NCI-H510A treated with DMSO at 0.1 percent for 48 hours (cell line): ENCODE data around the gene KLHL10.

Experiments used
- DNase-seq: peaks from one replicate; lab custom pipeline; 2025; lab: John Stamatoyannopoulos, UW

KLHL10 gene

GRCh38 chr17:41837761-41838538 is at the start of gene KLHL10:
Gene KLHL10 (plus strand): TSS chr17:41837825. CDS start chr17:41837933, 108 bp downstream.
- no peak for DNase-seq

DNA sequence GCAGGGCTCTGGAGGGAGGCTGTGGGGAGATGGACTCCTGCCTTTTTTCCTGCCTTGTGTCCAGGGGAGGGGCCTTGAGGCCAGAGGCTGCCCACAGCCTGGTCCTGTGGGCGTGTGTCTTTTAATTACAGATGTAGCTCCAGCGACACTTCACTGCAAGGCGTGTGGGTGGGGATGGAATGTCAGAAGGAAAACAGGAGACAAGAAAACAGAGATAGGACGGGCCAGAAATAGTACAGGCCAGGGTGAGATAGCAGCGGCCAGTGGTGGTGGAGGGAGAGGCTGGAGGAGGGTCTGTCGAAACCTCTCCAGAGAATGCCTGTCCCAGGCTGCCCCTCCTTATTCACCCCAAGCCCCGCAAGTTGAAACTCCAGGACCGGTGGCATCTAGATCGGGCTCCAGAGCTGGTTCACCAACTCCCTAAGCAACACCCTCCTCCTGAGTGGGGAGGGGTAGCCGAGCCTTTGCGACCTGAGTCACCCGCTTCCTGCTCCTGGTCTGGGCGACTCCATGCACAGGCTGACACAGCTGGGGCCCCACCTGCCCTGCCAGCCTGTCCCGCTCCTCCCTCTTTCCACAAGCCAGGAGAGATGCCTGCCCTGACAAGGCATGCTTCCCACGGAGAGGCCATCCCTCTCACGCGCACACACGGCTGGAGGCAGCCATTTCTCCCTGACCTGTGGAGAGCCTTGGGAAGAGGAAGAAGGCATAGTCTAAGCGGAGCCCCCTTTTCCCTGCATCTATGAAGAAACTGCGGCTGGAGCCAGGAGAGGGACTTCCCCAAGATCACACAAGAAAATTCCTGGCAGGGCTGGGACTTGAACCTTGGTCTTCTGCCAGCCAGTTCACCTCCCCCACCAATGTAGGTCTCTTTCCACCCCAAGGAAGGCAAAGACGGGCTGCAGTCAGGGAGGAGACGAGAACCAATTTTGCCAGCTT is 44.5 kb upstream of the KLHL10 start:
- peak; percentile 61 for DNase-seq

GRCh38 chr17:41793784-41794539 is 43.7 kb upstream of the KLHL10 start:
- DNase-seq: no peak

GRCh38 chr17:41794540-41794975 is 43.1 kb upstream of the KLHL10 start:
- DNase-seq: no peak

DNA sequence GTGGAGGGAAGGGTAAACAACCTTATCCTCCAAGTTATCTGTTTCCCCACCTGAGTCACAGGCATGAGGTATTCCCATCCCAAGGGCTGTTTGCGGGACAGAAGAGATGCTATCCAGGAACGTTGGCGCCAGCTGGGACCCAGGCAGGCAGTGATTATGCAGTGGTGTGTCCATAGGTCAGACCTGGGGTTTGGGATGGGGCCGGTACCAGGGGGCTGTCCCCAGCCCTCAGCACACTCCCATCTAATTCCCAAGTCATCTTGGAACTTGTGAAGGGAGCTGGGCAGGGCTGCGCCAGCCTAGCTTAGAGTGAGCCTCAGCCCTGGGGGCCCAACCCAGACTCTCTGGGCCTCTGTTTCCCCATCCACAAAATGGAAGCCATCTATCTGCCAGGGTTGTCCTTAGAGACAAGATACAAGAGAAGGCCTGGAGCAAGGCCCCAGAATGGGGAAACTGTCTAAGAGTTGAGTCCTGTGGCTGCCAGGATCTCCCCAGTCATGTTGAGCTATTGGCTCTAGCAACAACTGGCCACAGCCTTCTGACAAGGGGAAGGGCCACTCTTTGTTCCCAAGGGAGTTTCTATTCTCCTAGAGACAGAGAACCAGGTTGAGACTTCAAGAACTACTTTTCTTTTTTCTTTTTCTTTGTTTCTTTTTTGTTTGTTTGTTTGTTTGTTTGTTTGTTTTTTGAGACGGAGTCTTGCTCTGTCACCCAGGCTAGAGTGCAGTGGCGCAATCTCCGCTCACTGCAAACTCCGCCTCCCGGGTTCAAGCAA is 41.3 kb upstream of the KLHL10 start:
- no peak for DNase-seq

GRCh38 chr17:41797377-41797776 is 40.2 kb upstream of the KLHL10 start:
- DNase-seq: no peak

GRCh38 chr17:41799366-41799765 is 38.3 kb upstream of the KLHL10 start:
- DNase-seq: no peak

DNA sequence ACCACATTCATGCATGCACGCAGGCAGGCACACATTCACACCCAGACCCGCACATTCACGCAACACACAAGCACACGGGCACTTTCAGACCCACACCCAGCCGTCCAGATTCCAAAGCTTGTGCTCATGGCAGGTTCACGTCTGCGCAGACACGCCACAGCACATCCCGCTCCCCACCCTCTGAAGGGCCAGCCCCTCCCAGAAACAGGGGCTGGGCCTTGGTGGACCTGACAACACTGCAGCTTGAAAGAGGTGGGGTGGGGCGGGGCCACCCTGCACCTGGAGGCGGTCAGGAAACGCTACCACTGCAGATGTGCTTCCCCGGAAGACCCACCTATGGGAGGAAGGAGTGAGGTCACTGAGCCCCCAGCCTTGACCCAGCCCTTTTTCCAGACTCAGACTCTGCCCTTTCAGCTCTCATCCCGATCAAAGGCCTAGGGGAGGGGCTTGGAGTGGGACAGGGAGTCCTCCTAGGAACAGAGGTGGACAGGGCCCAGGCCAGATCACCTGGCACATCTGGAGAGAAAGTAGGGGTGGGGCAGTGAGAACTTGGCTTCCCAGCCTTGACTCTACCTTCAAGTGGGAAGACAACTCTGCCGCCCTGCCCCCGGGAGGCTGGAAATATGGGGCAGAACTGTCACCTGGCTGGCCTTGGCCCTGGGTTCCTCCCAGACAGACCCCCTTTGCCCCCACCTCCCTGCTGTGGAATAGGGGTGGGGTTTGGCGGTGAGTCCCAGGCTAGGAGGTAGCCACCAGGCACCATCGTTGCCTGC is 36.8 kb upstream of the KLHL10 start:
- peak; percentile 91 for DNase-seq

DNA sequence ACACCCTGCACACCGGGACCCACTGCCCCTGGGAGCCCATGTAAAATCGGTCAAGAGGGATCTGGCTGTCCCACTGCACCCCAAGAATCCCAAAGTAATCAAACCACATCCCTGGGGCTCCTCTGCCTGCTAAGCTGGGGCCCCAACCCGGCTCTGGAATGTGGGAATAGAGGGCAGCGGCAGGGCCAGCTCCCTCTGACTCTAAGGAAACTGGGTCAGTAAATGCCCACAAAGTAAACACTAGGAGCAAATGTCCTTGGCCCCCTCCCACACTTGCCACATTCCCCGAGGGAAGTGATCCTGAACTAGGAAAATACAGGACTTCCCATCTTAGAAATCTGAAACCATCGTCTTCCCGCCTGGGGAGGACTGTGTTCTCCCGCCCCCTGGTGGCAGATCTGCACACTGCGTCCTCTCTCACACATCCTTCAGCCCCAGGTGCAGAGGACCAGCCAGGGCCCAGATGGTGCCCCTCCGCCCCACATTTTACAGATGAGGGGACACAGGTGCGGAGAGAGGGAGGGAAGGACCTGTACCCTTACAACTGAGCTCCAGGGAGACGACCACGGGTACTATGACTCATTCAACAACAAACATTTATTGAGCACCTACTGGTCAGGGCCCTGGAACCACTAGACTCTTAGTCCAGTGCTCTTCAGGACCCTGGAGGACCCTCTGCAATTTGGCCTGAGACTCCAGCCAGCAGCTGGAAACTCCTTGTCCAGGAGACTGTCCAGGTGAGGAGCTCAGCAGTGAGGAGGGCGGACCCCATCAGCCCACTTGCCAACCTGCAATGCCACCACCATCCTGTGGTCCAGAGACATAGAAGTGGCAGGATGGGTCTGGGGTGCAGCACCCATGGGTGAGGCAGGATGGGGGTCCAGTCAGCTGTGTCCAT is 36.0 kb upstream of the KLHL10 start:
- peak; percentile 96 for DNase-seq

- DNase-seq: no peak
These were observed 34.3 kb upstream of the KLHL10 start for GRCh38 chr17:41803049-41804020.

DNA sequence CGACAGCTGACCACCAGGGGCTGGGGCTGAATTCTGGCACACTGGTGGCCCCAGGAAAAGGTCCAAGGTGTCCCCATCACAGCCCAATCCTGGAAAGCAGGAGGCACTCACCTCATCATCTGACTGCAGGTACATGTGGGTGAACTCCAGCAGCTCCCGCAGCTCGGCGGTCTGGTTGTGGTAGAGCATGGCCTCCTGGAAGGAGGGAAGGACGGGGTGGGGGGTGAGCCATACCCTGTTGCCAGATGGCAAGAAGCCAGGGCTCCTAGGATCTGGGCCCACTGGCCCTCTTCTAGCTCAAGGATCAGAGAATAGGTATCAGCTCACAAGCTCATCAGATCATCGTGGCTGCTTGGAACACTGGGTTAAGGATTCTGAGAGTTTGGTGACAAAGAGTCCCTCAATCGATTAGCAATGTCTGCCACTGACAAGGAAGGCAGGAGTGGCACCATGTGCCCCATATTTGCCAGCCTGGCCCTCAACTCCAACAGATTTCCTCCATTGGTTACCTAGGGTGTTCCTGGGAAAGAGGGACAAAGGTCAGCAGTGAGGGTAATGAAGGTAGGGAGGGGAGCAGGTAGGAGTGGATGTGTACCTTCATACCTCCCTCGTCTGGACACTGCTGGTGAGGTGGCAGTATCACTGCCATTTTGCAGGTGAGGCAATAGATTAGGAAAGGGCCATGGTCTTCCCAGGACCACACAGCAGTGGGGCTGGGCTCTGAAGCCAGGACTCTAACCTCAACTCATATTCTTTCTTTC is 30.8 kb upstream of the KLHL10 start:
- DNase-seq: no peak

DNA sequence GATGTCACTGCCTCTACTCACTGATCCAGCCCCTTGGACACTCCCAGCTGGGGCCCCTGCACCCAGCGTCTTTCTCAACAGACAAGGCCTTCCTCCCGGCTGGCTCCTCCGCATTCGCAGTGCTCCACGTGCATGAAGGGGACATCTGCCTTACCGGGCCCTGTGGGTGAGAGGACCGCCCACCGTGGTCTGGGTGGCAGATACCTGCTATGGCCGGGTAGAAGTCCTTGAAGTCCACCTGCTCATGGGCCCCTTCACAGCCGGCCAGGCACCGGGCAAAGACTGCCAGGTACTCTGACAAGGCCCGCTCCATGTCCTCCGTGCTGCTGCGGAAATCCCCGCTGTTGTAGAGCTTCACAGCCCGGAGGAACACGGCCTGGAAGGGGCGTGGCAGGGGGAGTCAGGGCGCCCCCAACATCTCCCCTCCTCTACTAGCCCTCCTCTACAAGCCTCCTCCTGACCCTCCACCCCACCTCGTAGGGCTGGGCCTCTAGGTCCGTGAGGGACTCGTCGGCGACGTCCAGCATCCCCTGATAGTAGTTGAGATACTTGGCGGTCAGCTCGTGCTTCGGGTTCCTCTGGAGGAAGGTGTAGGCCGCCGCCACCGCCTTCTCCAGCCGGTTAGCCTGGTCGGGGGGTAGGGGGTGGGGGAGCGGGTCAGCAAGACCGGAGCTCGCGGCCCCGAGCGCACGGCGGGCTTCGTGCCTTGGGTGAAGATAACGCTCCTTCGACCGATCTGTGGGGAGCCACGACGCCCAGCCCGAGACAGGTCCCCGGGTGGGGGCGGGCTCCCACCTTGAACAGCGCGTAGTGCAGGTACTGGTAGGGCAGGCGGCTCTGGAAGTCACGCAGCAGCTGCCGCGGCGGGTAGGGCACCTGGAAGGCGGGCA is 26.7 kb upstream of the KLHL10 start:
- DNase-seq: peak; percentile 45

- DNase-seq: peak; percentile 95
These were observed 25.9 kb upstream of the KLHL10 start, which contains the start of gene P3H4 for GRCh38 chr17:41811549-41812380. Gene P3H4 (minus strand): TSS chr17:41811949. CDS start chr17:41811915, 34 bp downstream.

GRCh38 chr17:41812381-41813151 is 25.1 kb upstream of the KLHL10 start, which contains the start of gene FKBP10:
Gene FKBP10 (plus strand): TSS chr17:41813004. CDS start chr17:41813035, 31 bp downstream.
- DNase-seq: peak; percentile 92
